HCT116 (cell line): ENCODE measurements around the gene CCDC71. TPM values are rescaled to one million over a fixed set of nuclear protein-coding genes. Genes with fewer than 3 reads are reported as not detected.

Experiments used
- ATAC-seq: fragments of 200-7000 bp; cut with Tn5 transposase; 2 replicates; pipeline ENCODE4 v1.9.1; 2020; ENCODE audit warnings: mild to moderate bottlenecking, moderate library complexity
- BruUV-seq: library from RNA; stranded (reverse); fragments of 400-500 nt; replicated peaks from 2 replicates; lab custom pipeline; 2021; lab: Mats Ljungman, UMichigan
- CTCF ChIA-PET: fragments of 300-600 bp; sonication (Branson Sonifier 250); formaldehyde crosslinking; loops from one replicate; lab custom pipeline; 2021; ENCODE audit warnings: antibody characterized with exemption; lab: Charles Lee
- POLR2A ChIA-PET: fragments of 300-600, 350-600 bp; sonication (Branson Sonifier 250); formaldehyde crosslinking; loops from one replicate; lab custom pipeline; 2021; ENCODE audit warnings: antibody characterized with exemption; lab: Charles Lee
- RAD21 ChIA-PET, 2 experiments: fragments of 300-600 bp; sonication (Branson Sonifier 250); formaldehyde crosslinking; loops; one replicate each; lab custom pipeline; 2023; ENCODE audit warnings: low total read pairs in 2 of 2; ENCODE audit not compliant: uncharacterized antibody in 2 of 2, unreplicated experiment in 2 of 2, low non-redundant PET in 1 of 2; lab: Charles Lee
- DNase-seq: peaks from one replicate; pipeline ENCODE4 v3.0.0-alpha.2; 2010; ENCODE audit warnings: low read depth, low spot score
- H2AFZ ChIP-seq: fragments of 200-600 bp; shearing (Covaris generic), sonication (generic); 2 replicates; pipeline ENCODE4 v1.6.1; 2017; ENCODE audit warnings: low read depth, mixed run types, mixed read lengths, antibody characterized with exemption, low read length; ENCODE audit not compliant: poor library complexity, severe bottlenecking
- H3K27ac ChIP-seq: 2 replicates; pipeline ENCODE4 v1.5.1; 2012; ENCODE audit warnings: low read depth, low read length
- H3K27me3 ChIP-seq: fragments of 200-600 bp; sonication (generic); 2 replicates; pipeline ENCODE4 v1.6.1; 2016; ENCODE audit warnings: mixed run types, low read length, mixed read lengths; ENCODE audit not compliant: insufficient read depth
- H3K36me3 ChIP-seq, 2 experiments: fragments of 200-500 bp in 1 of 2; fragments of 200-600 bp in 1 of 2; sonication (Bioruptor generic) in 1 of 2; sonication (generic) in 1 of 2; 2 replicates each; pipeline versions ENCODE4 v1.5.1 to v1.6.1; 2014 to 2016; ENCODE audit warnings: low read length in 2 of 2, inconsistent platforms in 1 of 2, mixed read lengths in 1 of 2, mixed run types in 1 of 2; ENCODE audit not compliant: insufficient read depth in 2 of 2, control insufficient read depth in 1 of 2
- H3K4me1 ChIP-seq, 2 experiments: fragments of 200-600 bp in 1 of 2; sonication (generic) in 1 of 2; 2 replicates each; pipeline versions ENCODE4 v1.5.1 to v1.6.1; 2012 to 2017; ENCODE audit warnings: low read length in 2 of 2, inconsistent platforms in 1 of 2, mild to moderate bottlenecking in 1 of 2, mixed read lengths in 1 of 2, mixed run types in 1 of 2, moderate library complexity in 1 of 2; ENCODE audit not compliant: insufficient read depth in 2 of 2, control insufficient read depth in 1 of 2
- H3K4me2 ChIP-seq: fragments of 200-600 bp; sonication (generic); 2 replicates; pipeline ENCODE4 v1.6.1; 2017; ENCODE audit warnings: mixed run types, low read length, mixed read lengths
- H3K4me3 ChIP-seq, 2 experiments: fragments of 200-600 bp in 1 of 2; sonication (generic) in 1 of 2; replicated peaks in 1 of 2; 2 replicates each; pipeline ENCODE4 v1.5.1; 2011 to 2016; ENCODE audit warnings: low read length in 2 of 2, control low read depth in 1 of 2, low read depth in 1 of 2, mild to moderate bottlenecking in 1 of 2, mixed read lengths in 1 of 2, mixed run types in 1 of 2
- H3K79me2 ChIP-seq: fragments of 200-600 bp; sonication (generic); 2 replicates; pipeline ENCODE4 v1.6.1; 2017; ENCODE audit warnings: mild to moderate bottlenecking, mixed run types, low read length, moderate library complexity, mixed read lengths; ENCODE audit not compliant: insufficient read depth
- H3K9ac ChIP-seq: fragments of 200-600 bp; sonication (generic); 2 replicates; pipeline ENCODE4 v1.6.1; 2016; ENCODE audit warnings: low read length, mixed read lengths
- H3K9me2 ChIP-seq: fragments of 200-600 bp; sonication (generic), shearing (Covaris generic); 2 replicates; pipeline ENCODE4 v1.6.1; 2017; ENCODE audit warnings: mixed run types, mild to moderate bottlenecking, moderate library complexity; ENCODE audit not compliant: insufficient read depth
- H3K9me3 ChIP-seq, 2 experiments: fragments of 200-500 bp in 1 of 2; fragments of 200-600 bp in 1 of 2; sonication (Bioruptor generic) in 1 of 2; sonication (generic) in 1 of 2; 2 replicates each; pipeline ENCODE4 v1.6.1; 2014 to 2017; ENCODE audit warnings: low read length in 2 of 2, mixed read lengths in 2 of 2, inconsistent platforms in 1 of 2, low read depth in 1 of 2, mild to moderate bottlenecking in 1 of 2, mixed run types in 1 of 2, moderate library complexity in 1 of 2; ENCODE audit not compliant: control insufficient read depth in 1 of 2, insufficient read depth in 1 of 2
- H4K20me1 ChIP-seq: fragments of 200-600 bp; sonication (generic), shearing (Covaris generic); 2 replicates; pipeline ENCODE4 v1.6.1; 2017; ENCODE audit warnings: mixed run types, mild to moderate bottlenecking, moderate library complexity; ENCODE audit not compliant: insufficient read depth
- CBX3 ChIP-seq: IDR thresholded peaks from 2 replicates; pipeline ENCODE4 v1.6.1; 2012; ENCODE audit warnings: low read depth
- CEBPB ChIP-seq: IDR thresholded peaks from 2 replicates; pipeline ENCODE4 v1.6.1; 2012; ENCODE audit warnings: low read depth
- ELF1 ChIP-seq: IDR thresholded peaks from 2 replicates; pipeline ENCODE4 v1.6.1; 2012; ENCODE audit warnings: low read depth, borderline replicate concordance
- EZH2phosphoT487 ChIP-seq: fragments of 200-600 bp; IDR thresholded peaks from 2 replicates; pipeline ENCODE4 v1.6.1; 2018; ENCODE audit warnings: antibody characterized with exemption, borderline replicate concordance
- JUND ChIP-seq: IDR thresholded peaks from 2 replicates; pipeline ENCODE4 v1.6.1; 2012
- POLR2AphosphoS5 ChIP-seq: IDR thresholded peaks from 2 replicates; pipeline ENCODE4 v1.6.1; 2011; ENCODE audit warnings: mild to moderate bottlenecking, low read depth, low read length, moderate library complexity
- RAD21 ChIP-seq: IDR thresholded peaks from 2 replicates; pipeline ENCODE4 v1.6.1; 2012; ENCODE audit warnings: low read depth, mild to moderate bottlenecking
- SIN3A ChIP-seq: IDR thresholded peaks from 2 replicates; pipeline ENCODE4 v1.6.1; 2012; ENCODE audit warnings: low read depth
- SRF ChIP-seq: IDR thresholded peaks from 2 replicates; pipeline ENCODE4 v1.6.1; 2012; ENCODE audit warnings: low read depth
- TCF7L2 ChIP-seq: IDR thresholded peaks from 2 replicates; pipeline ENCODE4 v1.7.0; 2011; ENCODE audit warnings: borderline replicate concordance, inconsistent platforms; ENCODE audit not compliant: insufficient read depth, insufficient read length; ENCODE audit errors: extremely low read depth
- YY1 ChIP-seq: IDR thresholded peaks from 2 replicates; pipeline ENCODE4 v1.6.1; 2011; ENCODE audit warnings: low read length, low read depth, moderate library complexity, mild to moderate bottlenecking; ENCODE audit not compliant: insufficient replicate concordance; ENCODE audit errors: extremely low read depth
- ZNF274 ChIP-seq: fragments of 200-500 bp; sonication (Bioruptor generic); IDR thresholded peaks from 2 replicates; pipeline ENCODE4 v1.6.1; 2014; ENCODE audit warnings: mild to moderate bottlenecking, low read depth, low read length, inconsistent platforms
- intact Hi-C: fragments of 100-400 bp; cut with micrococcal nuclease; formaldehyde crosslinking; loops from 2 replicates; pipeline ENCODE4 v1.10.0; 2022
- total RNA-seq: library from RNA; stranded (reverse); gene quantifications from one replicate; pipeline ENCODE4 v1.2.1, GENCODE V29; 2021; ENCODE audit not compliant: unreplicated experiment
- TF ChIP-seq, protein P1 (sequence below): IDR thresholded peaks from 2 replicates; pipeline ENCODE4 v1.6.1; 2012
- TF ChIP-seq, protein P2 (sequence below): IDR thresholded peaks from 2 replicates; pipeline ENCODE4 v1.6.1; 2012; ENCODE audit warnings: low read depth

The CCDC71 gene
- total RNA-seq, 1 experiment from 2014 or later, result 32.8 TPM

DNA sequence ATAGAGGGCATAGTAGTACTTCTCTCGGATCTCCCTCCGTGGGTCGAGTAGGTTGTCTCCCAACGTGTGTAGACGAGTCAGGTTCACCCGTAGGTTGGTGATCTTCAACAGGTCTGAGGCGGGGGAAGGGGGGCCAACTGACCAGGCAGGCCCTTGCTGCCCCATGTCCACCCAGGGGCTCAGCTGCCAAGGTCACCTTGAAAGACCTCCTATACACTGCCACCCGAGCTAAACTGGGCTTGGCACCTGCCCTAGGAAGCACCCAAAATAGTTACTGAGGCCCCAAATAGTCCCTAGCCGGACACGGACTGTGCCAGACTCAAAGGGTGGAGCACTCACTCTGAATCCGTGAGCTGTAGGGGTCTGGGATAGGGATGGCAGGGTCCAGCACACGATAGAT, 35.1 kb downstream of the CCDC71 start:
- intact Hi-C loops, result no loop called here
- no peak overlapping the region; the same call in 1 of the 2 replicates for H3K27ac ChIP-seq
- ChIA-PET CTCF (no interaction called here), POLR2A (interaction anchor here (1.2 kb wide), 1 partner anchor 10 kb away, joined by 3 read pairs; the partner anchor contains the start of gene USP19), RAD21 (no interaction called here)
- H3K4me2 ChIP-seq, result no peak overlapping the region
- no peak overlapping the region for H2AFZ ChIP-seq
- peaks cover 0 to 2% of the 10 kb centered on the region in 2 experiments; a peak in 1 of 4 replicates for H3K36me3 ChIP-seq
- H4K20me1 ChIP-seq, result no peaks in the 10 kb centered on the region
- H3K9me2 ChIP-seq, result no peaks in the 10 kb centered on the region
- no peaks in the 10 kb centered on the region for H3K9me3 ChIP-seq
- no peak overlapping the region for H3K9ac ChIP-seq
- DNase-seq (no peak), ATAC-seq (no peak)
- no peak overlapping the region for H3K4me3 ChIP-seq
- no peak for TF ChIP-seq EZH2phosphoT487
- H3K27me3 ChIP-seq, result no peaks in the 10 kb centered on the region
- H3K79me2 ChIP-seq, result peaks cover 11% of the 10 kb centered on the region; the same call in 1 of the 2 replicates
- H3K4me1 ChIP-seq, result peaks cover 16 to 46% of the 10 kb centered on the region in 2 experiments
- BruUV-seq, result no TSS peak

DNA sequence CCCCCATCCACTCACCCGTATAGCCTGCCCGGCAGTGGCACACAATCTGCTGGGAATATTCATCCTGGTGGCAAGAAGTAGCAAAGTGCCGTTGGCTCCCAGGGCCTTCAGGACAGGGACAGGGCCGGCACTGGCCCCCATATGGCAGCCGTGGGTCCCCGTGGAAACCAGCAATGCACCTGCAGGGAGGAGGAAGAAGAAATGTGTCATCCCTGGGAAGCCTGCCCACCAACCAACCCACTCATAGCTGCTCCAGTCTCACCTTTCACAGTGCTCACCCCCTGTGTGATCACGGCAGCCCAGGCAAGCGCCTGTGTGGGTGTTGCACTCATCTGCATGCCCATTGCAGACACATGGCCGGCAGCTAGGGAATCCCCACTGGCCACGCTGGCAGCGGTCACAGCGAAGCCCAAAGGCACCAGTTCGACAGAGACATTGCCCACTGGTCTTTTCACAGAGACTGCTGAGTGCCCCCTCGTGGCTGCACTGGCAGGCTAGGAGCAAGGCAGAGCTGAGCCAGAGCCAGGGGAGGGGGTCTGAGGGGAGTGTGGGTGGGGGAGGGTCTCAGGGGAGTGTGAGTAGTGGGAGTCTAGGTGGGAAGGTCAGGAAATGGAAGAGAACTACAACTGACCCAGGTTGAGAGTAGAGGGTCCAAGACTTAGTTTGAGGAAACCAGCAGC, 41.0 kb downstream of the CCDC71 start:
- Histone ChIP-seq H3K79me2 (peaks cover 4% of the 10 kb centered on the region), H3K4me2 (no peak overlapping the region), H3K9me3 (no peaks in the 10 kb centered on the region), H3K36me3 (peaks cover 6 to 8% of the 10 kb centered on the region in 2 experiments; a peak in 3 of 4 replicates), H3K4me1 (peaks cover 0 to 5% of the 10 kb centered on the region in 2 experiments; a peak in 1 of 4 replicates), H3K27ac (no peak overlapping the region), H3K4me3 (no peak overlapping the region), H3K9me2 (no peaks in the 10 kb centered on the region), H4K20me1 (no peaks in the 10 kb centered on the region), H3K27me3 (no peaks in the 10 kb centered on the region), H2AFZ (no peak overlapping the region), H3K9ac (no peak overlapping the region)
- DNase-seq (no peak), ATAC-seq (no peak)
- intact Hi-C loops, result no loop called here
- ChIA-PET CTCF (no interaction called here), POLR2A (no interaction called here), RAD21 (interaction anchor here in 1 of 2 experiments (0.6 kb wide), 1 partner anchor 9 kb away, joined by 3 read pairs; no protein-coding TSS in a partner anchor)
- BruUV-seq, result no TSS peak
- TF ChIP-seq SRF, result no peak
- no peak for TF ChIP-seq EZH2phosphoT487
- no peak for TF ChIP-seq ELF1
- no peak for TF ChIP-seq CBX3
- no peak for TF ChIP-seq ZNF274
- TF ChIP-seq, protein P1, sequence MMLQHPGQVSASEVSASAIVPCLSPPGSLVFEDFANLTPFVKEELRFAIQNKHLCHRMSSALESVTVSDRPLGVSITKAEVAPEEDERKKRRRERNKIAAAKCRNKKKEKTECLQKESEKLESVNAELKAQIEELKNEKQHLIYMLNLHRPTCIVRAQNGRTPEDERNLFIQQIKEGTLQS, result no peak
- TF ChIP-seq SIN3A, result no peak
- TF ChIP-seq, protein P2, sequence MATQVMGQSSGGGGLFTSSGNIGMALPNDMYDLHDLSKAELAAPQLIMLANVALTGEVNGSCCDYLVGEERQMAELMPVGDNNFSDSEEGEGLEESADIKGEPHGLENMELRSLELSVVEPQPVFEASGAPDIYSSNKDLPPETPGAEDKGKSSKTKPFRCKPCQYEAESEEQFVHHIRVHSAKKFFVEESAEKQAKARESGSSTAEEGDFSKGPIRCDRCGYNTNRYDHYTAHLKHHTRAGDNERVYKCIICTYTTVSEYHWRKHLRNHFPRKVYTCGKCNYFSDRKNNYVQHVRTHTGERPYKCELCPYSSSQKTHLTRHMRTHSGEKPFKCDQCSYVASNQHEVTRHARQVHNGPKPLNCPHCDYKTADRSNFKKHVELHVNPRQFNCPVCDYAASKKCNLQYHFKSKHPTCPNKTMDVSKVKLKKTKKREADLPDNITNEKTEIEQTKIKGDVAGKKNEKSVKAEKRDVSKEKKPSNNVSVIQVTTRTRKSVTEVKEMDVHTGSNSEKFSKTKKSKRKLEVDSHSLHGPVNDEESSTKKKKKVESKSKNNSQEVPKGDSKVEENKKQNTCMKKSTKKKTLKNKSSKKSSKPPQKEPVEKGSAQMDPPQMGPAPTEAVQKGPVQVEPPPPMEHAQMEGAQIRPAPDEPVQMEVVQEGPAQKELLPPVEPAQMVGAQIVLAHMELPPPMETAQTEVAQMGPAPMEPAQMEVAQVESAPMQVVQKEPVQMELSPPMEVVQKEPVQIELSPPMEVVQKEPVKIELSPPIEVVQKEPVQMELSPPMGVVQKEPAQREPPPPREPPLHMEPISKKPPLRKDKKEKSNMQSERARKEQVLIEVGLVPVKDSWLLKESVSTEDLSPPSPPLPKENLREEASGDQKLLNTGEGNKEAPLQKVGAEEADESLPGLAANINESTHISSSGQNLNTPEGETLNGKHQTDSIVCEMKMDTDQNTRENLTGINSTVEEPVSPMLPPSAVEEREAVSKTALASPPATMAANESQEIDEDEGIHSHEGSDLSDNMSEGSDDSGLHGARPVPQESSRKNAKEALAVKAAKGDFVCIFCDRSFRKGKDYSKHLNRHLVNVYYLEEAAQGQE, result no peak
- TF ChIP-seq POLR2AphosphoS5, result no peak
- TF ChIP-seq CEBPB, result no peak
- TF ChIP-seq TCF7L2, result no peak
- no peak for TF ChIP-seq YY1
- no peak for TF ChIP-seq RAD21
- no peak for TF ChIP-seq JUND
